ENCODE results near the gene MEGF11.

The MEGF11 gene

GRCh38 chr15:66108483-66109265 lies 144.9 kb downstream of the MEGF11 start:
- Mint-ChIP-seq H3K27ac (no peak overlapping the region), H3K27me3 (ENCODE audit: low read depth) (peaks cover 50% of the 10 kb centered on the region), H3K36me3 (ENCODE audit: low read depth) (no peaks in the 10 kb centered on the region), H3K4me1 (peaks cover 12% of the 10 kb centered on the region), H3K9me3 (no peaks in the 10 kb centered on the region), H3K4me3 (no peak overlapping the region)
- TF ChIP-seq CTCF (IDR thresholded peaks at IDR 0.05; ENCODE audit: unreplicated experiment in 3 of 3) = no peak

DNA sequence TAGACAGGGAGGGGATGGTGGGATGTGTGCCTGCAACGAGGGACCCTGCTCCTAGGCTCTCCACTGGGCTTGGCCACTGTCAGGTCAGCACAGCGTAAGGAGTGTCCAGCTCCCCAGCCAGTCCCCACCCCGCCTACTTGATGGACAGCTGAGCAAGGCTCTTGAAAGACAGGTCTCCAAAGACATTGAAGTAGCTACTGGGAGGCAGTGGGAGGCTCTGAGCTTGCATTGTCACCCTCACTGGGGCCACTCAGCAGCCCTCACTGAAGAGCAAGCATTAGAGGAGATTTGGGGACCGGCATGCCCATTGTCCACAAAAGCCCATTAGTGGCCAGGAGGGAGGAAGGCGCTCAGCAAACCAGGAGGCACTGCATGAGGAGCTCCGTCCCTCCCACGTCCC lies 146.5 kb downstream of the MEGF11 start:
- Mint-ChIP-seq H3K4me3 (no peak overlapping the region), H3K27ac (no peak overlapping the region), H3K36me3 (ENCODE audit: low read depth) (no peaks in the 10 kb centered on the region)

DNA sequence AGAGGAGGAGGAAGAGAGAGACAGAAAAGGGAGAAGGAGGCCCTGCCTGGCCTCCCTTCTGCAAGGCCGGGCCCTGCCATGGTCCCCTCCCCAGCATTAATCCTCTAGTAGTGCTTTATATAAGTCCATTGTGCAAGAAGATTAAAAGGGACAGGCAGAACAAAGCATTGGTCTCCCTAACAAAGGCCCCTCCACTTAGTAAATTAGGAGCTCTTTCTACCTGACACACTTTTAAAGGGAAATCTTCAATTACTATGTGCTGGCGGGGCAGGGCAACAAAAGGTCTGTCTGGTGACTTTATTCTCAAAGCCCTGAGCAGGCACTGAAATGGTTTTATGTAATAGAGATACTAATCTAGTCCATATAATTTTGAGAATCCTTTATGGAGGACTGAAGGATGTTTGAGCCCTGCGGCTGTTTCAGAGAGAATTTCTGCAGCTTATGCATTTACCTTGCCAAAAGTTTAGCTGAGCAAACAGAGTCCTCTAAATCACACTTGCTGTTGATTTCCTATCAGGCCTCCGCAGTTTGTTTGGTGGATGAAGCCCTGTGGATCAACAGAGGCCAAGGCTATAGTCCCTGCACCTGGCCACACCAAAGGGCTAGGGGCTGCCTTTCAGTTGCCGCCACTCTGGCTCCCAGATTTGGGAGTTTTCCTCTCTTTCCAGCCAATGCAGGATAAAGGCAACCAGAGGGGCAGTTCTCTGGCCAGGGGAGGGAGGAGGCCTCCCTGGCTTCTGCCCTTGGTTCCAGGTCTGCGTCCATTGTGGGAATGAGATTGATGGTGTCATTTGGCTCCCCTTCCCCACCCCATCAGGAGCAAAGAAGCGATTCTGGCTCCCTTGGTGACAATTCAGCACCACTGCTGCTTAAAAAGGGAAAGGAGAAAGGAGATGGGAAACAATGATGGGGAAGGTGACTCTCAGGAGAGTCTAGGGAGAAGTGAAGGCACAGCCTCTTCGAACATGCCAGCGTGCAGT lies 148.0 kb downstream of the MEGF11 start:
- Mint-ChIP-seq H3K27me3 (ENCODE audit: low read depth) (peaks cover 51% of the 10 kb centered on the region), H3K27ac (no peak overlapping the region), H3K9me3 (no peaks in the 10 kb centered on the region), H3K36me3 (ENCODE audit: low read depth) (no peaks in the 10 kb centered on the region), H3K4me1 (peaks cover 17% of the 10 kb centered on the region), H3K4me3 (no peak overlapping the region)
- no peak for TF ChIP-seq CTCF (IDR thresholded peaks at IDR 0.05; ENCODE audit: unreplicated experiment in 3 of 3)

More for the DNA sequence above, 146.5 kb downstream of the MEGF11 start:
- Mint-ChIP-seq H3K4me1 (peaks cover 17% of the 10 kb centered on the region), H3K9me3 (no peaks in the 10 kb centered on the region), H3K27me3 (ENCODE audit: low read depth) (peaks cover 53% of the 10 kb centered on the region)
- no peak for TF ChIP-seq CTCF (IDR thresholded peaks at IDR 0.05; ENCODE audit: unreplicated experiment in 3 of 3)

- H3K36me3 Mint-ChIP-seq (ENCODE audit: low read depth) = no peaks in the 10 kb centered on the region
- H3K9me3 Mint-ChIP-seq = no peaks in the 10 kb centered on the region
- no peak overlapping the region for H3K27ac Mint-ChIP-seq
- no peak for TF ChIP-seq CTCF (IDR thresholded peaks at IDR 0.05; ENCODE audit: unreplicated experiment in 3 of 3)
- peaks cover 46% of the 10 kb centered on the region for H3K27me3 Mint-ChIP-seq (ENCODE audit: low read depth)
- peaks cover 18% of the 10 kb centered on the region for H3K4me1 Mint-ChIP-seq
- H3K4me3 Mint-ChIP-seq = no peak overlapping the region
Measured at GRCh38 chr15:66103293-66103590, 150.3 kb downstream of the MEGF11 start.

- no peak for TF ChIP-seq CTCF (IDR thresholded peaks at IDR 0.05; ENCODE audit: unreplicated experiment in 3 of 3)
- no peak overlapping the region for H3K27ac Mint-ChIP-seq
- H3K27me3 Mint-ChIP-seq (ENCODE audit: low read depth) = peaks cover 45% of the 10 kb centered on the region
- H3K4me3 Mint-ChIP-seq = no peak overlapping the region
- no peaks in the 10 kb centered on the region for H3K9me3 Mint-ChIP-seq
- H3K4me1 Mint-ChIP-seq = peaks cover 20% of the 10 kb centered on the region
- H3K36me3 Mint-ChIP-seq (ENCODE audit: low read depth) = no peaks in the 10 kb centered on the region
Measured at GRCh38 chr15:66102563-66103292, 150.8 kb downstream of the MEGF11 start.
